DND-41 (cell line): ENCODE results near the gene ASPRV1.

Source experiments
- CTCF ChIP-seq: IDR thresholded peaks from 2 replicates; pipeline ENCODE4 v1.5.1; 2012; ENCODE audit warnings: borderline replicate concordance, low read length, moderate library complexity, mild to moderate bottlenecking; ENCODE audit not compliant: poor library complexity, severe bottlenecking; ENCODE audit errors: extremely low read depth
- EZH2 ChIP-seq: IDR thresholded peaks from 3 replicates; pipeline ENCODE4 v1.6.1; 2012; ENCODE audit warnings: borderline replicate concordance, low read depth, mild to moderate bottlenecking, moderate library complexity, low read length, inconsistent platforms; ENCODE audit not compliant: severe bottlenecking

- TF ChIP-seq CTCF, result no peak
- TF ChIP-seq EZH2, result no peak
Measured at GRCh38 chr2:69944756-69945155, 16.7 kb downstream of the ASPRV1 start.
